Panc1 (cell line): Measurements from ENCODE around the gene EHBP1. TPM values are rescaled to one million over a fixed set of nuclear protein-coding genes. Genes with fewer than 3 reads are reported as not detected.

Source experiments
- ATAC-seq: fragments of 200-7000 bp; cut with Tn5 transposase; 2 replicates; pipeline ENCODE4 v1.9.1; 2020; ENCODE audit warnings: mild to moderate bottlenecking, moderate library complexity
- BruUV-seq: library from RNA; stranded (reverse); fragments of 400-500 nt; replicated peaks from 2 replicates; lab custom pipeline; 2021; lab: Mats Ljungman, UMichigan
- CTCF ChIA-PET: fragments of 300-600 bp; sonication (Branson Sonifier 250); formaldehyde crosslinking; loops from one replicate; lab custom pipeline; 2022; ENCODE audit warnings: antibody characterized with exemption; lab: Charles Lee
- POLR2A ChIA-PET: fragments of 300-600 bp; sonication (Branson Sonifier 250); formaldehyde crosslinking; loops from one replicate; lab custom pipeline; 2022; ENCODE audit warnings: antibody characterized with exemption; lab: Charles Lee
- DNase-seq: peaks from one replicate; pipeline ENCODE4 v3.0.0-alpha.2; 2010; ENCODE audit warnings: low read depth, low spot score
- H3K27ac ChIP-seq: 2 replicates; pipeline ENCODE4 v1.5.1; 2011; ENCODE audit warnings: mild to moderate bottlenecking, low read length, inconsistent platforms
- H3K27me3 ChIP-seq: fragments of 200-500 bp; sonication (Bioruptor generic); 2 replicates; pipeline ENCODE4 v1.6.0; 2014; ENCODE audit warnings: low read length, inconsistent platforms; ENCODE audit not compliant: control insufficient read depth, insufficient read depth
- H3K36me3 ChIP-seq: fragments of 200-500 bp; sonication (Bioruptor generic); 2 replicates; pipeline ENCODE4 v1.5.1; 2014; ENCODE audit warnings: inconsistent platforms, mild to moderate bottlenecking, low read length, moderate library complexity; ENCODE audit not compliant: control insufficient read depth, insufficient read depth
- H3K4me1 ChIP-seq: 2 replicates; pipeline ENCODE4 v1.5.1; 2011; ENCODE audit warnings: inconsistent platforms, mild to moderate bottlenecking, low read length, moderate library complexity; ENCODE audit not compliant: control insufficient read depth, insufficient read depth
- H3K4me3 ChIP-seq, 2 experiments: 2 replicates each; pipeline ENCODE4 v1.5.1; 2011 to 2012; ENCODE audit warnings: low read depth in 2 of 2, low read length in 2 of 2, mild to moderate bottlenecking in 2 of 2, inconsistent platforms in 1 of 2, moderate library complexity in 1 of 2
- H3K9me3 ChIP-seq: fragments of 200-500 bp; sonication (Bioruptor generic); 2 replicates; pipeline ENCODE4 v1.5.1; 2014; ENCODE audit warnings: low read depth, mild to moderate bottlenecking, inconsistent platforms, low read length, moderate library complexity; ENCODE audit not compliant: control insufficient read depth, insufficient read depth
- CTCF ChIP-seq: fragments of 450-650 bp; IDR thresholded peaks from 2 replicates; pipeline ENCODE4 v1.5.1; 2017; ENCODE audit warnings: mild to moderate bottlenecking
- POLR2AphosphoS5 ChIP-seq: IDR thresholded peaks from 2 replicates; pipeline ENCODE4 v1.6.1; 2012; ENCODE audit warnings: mild to moderate bottlenecking, low read depth, low read length, moderate library complexity
- REST ChIP-seq, 2 experiments: IDR thresholded peaks; 2 replicates each; pipeline ENCODE4 v1.6.1; 2011 to 2012; ENCODE audit warnings: low read depth in 2 of 2, control low read depth in 1 of 2, low read length in 1 of 2, mild to moderate bottlenecking in 1 of 2, moderate library complexity in 1 of 2; ENCODE audit not compliant: insufficient read depth in 1 of 2
- SIN3A ChIP-seq: IDR thresholded peaks from 2 replicates; pipeline ENCODE4 v1.6.1; 2012; ENCODE audit warnings: low read depth, mild to moderate bottlenecking, low read length, moderate library complexity, borderline replicate concordance; ENCODE audit not compliant: insufficient read depth
- TCF7L2 ChIP-seq: IDR thresholded peaks from 2 replicates; pipeline ENCODE4 v1.6.1; 2011; ENCODE audit warnings: mild to moderate bottlenecking, low read depth, low read length, inconsistent platforms
- in situ Hi-C: cut with HindIII; loops from 2 replicates; pipeline ENCODE4 v1.10.0; 2016; ENCODE audit warnings: low sequenced_read_pairs, low pct_unique_long_range_greater_than_20kb
- intact Hi-C: fragments of 100-400 bp; cut with micrococcal nuclease; formaldehyde crosslinking; loops from one replicate; pipeline ENCODE4 v1.10.0; 2022; ENCODE audit not compliant: unreplicated experiment
- total RNA-seq: library from RNA; stranded (reverse); gene quantifications from one replicate; pipeline ENCODE4 v1.2.1, GENCODE V29; 2021; ENCODE audit not compliant: unreplicated experiment

The EHBP1 gene
- total RNA-seq, 1 experiment from 2014 or later: 46.1 TPM

GRCh38 chr2:62789518-62789917 is 84.0 kb downstream of the EHBP1 start:
- POLR2A ChIA-PET: no interaction called here
- DNase-seq: no peak
- TF ChIP-seq CTCF: no peak
- TF ChIP-seq REST (IDR thresholded peaks at IDR 0.05; ENCODE audit: insufficient read depth in 1 of 2, low read depth in 2 of 2, low read length in 1 of 2): no peak
- no peak for TF ChIP-seq TCF7L2
- TF ChIP-seq SIN3A: no peak
- no peak for TF ChIP-seq POLR2AphosphoS5
- Histone ChIP-seq H3K36me3 (no peaks in the 10 kb centered on the region), H3K27me3 (no peaks in the 10 kb centered on the region), H3K9me3 (no peaks in the 10 kb centered on the region), H3K27ac (0 out of 2 replicates have a peak overlapping the region, but pooled peaks have one; percentile 13), H3K4me3 (no peak overlapping the region), H3K4me1 (peaks cover 14% of the 10 kb centered on the region; the same call in 1 of the 2 replicates)
- intact Hi-C loops: loop anchor here (5.0 kb wide), 1 partner anchor 513 kb away; no protein-coding TSS in a partner anchor
- in situ Hi-C loops: no loop called here
- CTCF ChIA-PET: no interaction called here
- BruUV-seq: no TSS peak
- ATAC-seq: no peak

- no TSS peak for BruUV-seq
- Histone ChIP-seq H3K4me3 (no peak overlapping the region), H3K9me3 (no peaks in the 10 kb centered on the region), H3K36me3 (no peaks in the 10 kb centered on the region), H3K27ac (peak overlapping the region; percentile 25; the same call in 1 of the 2 replicates), H3K4me1 (peaks cover 15% of the 10 kb centered on the region; the same call in 1 of the 2 replicates), H3K27me3 (no peaks in the 10 kb centered on the region)
- in situ Hi-C loops: no loop called here
- TF ChIP-seq CTCF (no peak), POLR2AphosphoS5 (no peak), SIN3A (no peak), REST (IDR thresholded peaks at IDR 0.05; ENCODE audit: insufficient read depth in 1 of 2, low read depth in 2 of 2, low read length in 1 of 2) (no peak), TCF7L2 (peak; percentile 73)
- DNase-seq: no peak
- intact Hi-C loops: loop anchor here (5.0 kb wide), 1 partner anchor 512 kb away; no protein-coding TSS in a partner anchor
- ChIA-PET POLR2A (no interaction called here), CTCF (no interaction called here)
- no peak for ATAC-seq
Observed at GRCh38 chr2:62789918-62790317, 84.4 kb downstream of the EHBP1 start.
